ENCODE measurements around the gene DKK3. TPM values are rescaled to one million over a fixed set of nuclear protein-coding genes. Genes with fewer than 3 reads are reported as not detected.

DKK3 gene
- total RNA-seq, 4 donors from 2014 or later: 8.7 to 34.1 (median 20.4) TPM

- no peak for TF ChIP-seq CTCF (IDR thresholded peaks at IDR 0.05; ENCODE audit: low read depth)
Measured at GRCh38 chr11:11964774-11965150, 43.7 kb downstream of the DKK3 start.

GRCh38 chr11:11963842-11964773 is 44.3 kb downstream of the DKK3 start:
- TF ChIP-seq CTCF (IDR thresholded peaks at IDR 0.05; ENCODE audit: low read depth): no peak

- TF ChIP-seq CTCF (IDR thresholded peaks at IDR 0.05; ENCODE audit: low read depth): no peak
Measured at GRCh38 chr11:11963067-11963466, 45.4 kb downstream of the DKK3 start.

GRCh38 chr11:11961399-11962028 is 46.9 kb downstream of the DKK3 start:
- no peak for TF ChIP-seq CTCF (IDR thresholded peaks at IDR 0.05; ENCODE audit: low read depth)

- no peak for TF ChIP-seq CTCF (IDR thresholded peaks at IDR 0.05; ENCODE audit: low read depth)
Measured at GRCh38 chr11:11960687-11961086, 47.7 kb downstream of the DKK3 start.

- TF ChIP-seq CTCF (IDR thresholded peaks at IDR 0.05; ENCODE audit: low read depth): no peak
Measured at GRCh38 chr11:11959601-11960000, 48.8 kb downstream of the DKK3 start.

All from subcutaneous adipose tissue (tissue), 4 donors.